ENCODE measurements around the gene SARNP.

DNA sequence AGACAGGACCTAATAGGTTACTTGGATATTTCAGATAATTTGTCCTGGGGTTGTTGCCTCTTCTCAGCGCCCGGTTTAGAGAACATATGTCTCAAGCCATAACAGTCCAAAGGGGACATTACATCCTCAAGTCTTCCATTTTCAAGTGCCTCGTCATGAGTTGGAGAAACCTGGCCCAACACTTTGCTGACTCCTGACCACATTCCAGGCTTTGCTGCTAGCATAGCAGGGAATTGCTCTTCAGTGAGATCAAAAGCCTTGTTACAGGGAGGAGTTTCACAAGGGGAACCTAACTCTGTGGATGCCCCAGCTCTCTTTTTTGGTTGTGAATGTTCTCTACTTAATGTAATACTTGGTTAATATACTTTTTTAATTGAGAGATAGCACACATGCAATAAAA lies 33.4 kb upstream of the SARNP start:
- TF ChIP-seq SIN3A (IDR thresholded peaks at IDR 0.05; ENCODE audit: borderline replicate concordance, insufficient read depth, low read length) = no peak
- TF ChIP-seq POLR2AphosphoS5 (IDR thresholded peaks at IDR 0.05; ENCODE audit: low read depth, low read length) = no peak
